GM19351 (cell line): ENCODE data around the gene MON1B.
A peak's percentile ranks its signal among the peaks of the same experiment; 100 is the strongest.

Experiments used
- ATAC-seq: cut with Tn5 transposase; IDR thresholded peaks from one replicate; pipeline ENCODE4 v1.9.1; 2021; ENCODE audit warnings: mild to moderate bottlenecking, moderate library complexity; ENCODE audit not compliant: unreplicated experiment

The MON1B gene

GRCh38 chr16:77195411-77195810, 4.4 kb downstream of the MON1B start:
- ATAC-seq: no peak

- ATAC-seq: no peak
Observed at GRCh38 chr16:77197747-77198146, 6.8 kb downstream of the MON1B start.

- no peak for ATAC-seq
Observed at GRCh38 chr16:77199211-77199610, 8.2 kb downstream of the MON1B start, which contains the start of gene SYCE1L. Gene SYCE1L, plus strand, starts transcription at chr16:77199408. Its CDS starts 44 bp downstream, at chr16:77199452.

GRCh38 chr16:77206533-77206932, 15.5 kb downstream of the MON1B start:
- ATAC-seq: no peak

GRCh38 chr16:77207030-77207429, 16.0 kb downstream of the MON1B start:
- ATAC-seq: no peak

GRCh38 chr16:77208382-77208781, 17.4 kb downstream of the MON1B start:
- no peak for ATAC-seq

- ATAC-seq: peak; percentile 62
Observed at GRCh38 chr16:77211880-77212740, 21.1 kb downstream of the MON1B start.

- ATAC-seq: peak; percentile 78
Observed at GRCh38 chr16:77212741-77213541, 22.0 kb downstream of the MON1B start.

GRCh38 chr16:77213542-77214106, 22.6 kb downstream of the MON1B start:
- no peak for ATAC-seq

- ATAC-seq: no peak
Observed at GRCh38 chr16:77214411-77215138, 23.6 kb downstream of the MON1B start.

- no peak for ATAC-seq
Observed at GRCh38 chr16:77219437-77219836, 28.4 kb downstream of the MON1B start.

- peak; percentile 72 for ATAC-seq
Observed at GRCh38 chr16:77220427-77220826, 29.4 kb downstream of the MON1B start.

- no peak for ATAC-seq
Observed at GRCh38 chr16:77221482-77221881, 30.5 kb downstream of the MON1B start.

- ATAC-seq: peak; percentile 41
Observed at GRCh38 chr16:77223184-77223583, 32.2 kb downstream of the MON1B start.

- ATAC-seq: no peak
Observed at GRCh38 chr16:77225182-77225581, 34.2 kb downstream of the MON1B start.

GRCh38 chr16:77227745-77228144, 36.8 kb downstream of the MON1B start:
- peak; percentile 81 for ATAC-seq

GRCh38 chr16:77231047-77231446, 40.1 kb downstream of the MON1B start:
- no peak for ATAC-seq

- ATAC-seq: no peak
Observed at GRCh38 chr16:77233799-77234519, 43.0 kb downstream of the MON1B start.

- no peak for ATAC-seq
Observed at GRCh38 chr16:77234611-77235010, 43.6 kb downstream of the MON1B start.

GRCh38 chr16:77236063-77236511, 45.1 kb downstream of the MON1B start:
- ATAC-seq: peak; percentile 97
